ENCODE results near the gene TMEM11. TPM values are rescaled to one million over a fixed set of nuclear protein-coding genes. Genes with fewer than 3 reads are reported as not detected.

TMEM11 gene
- total and polyA plus RNA-seq, 2 of the 8 experiments (the other 6 are each of a cell fraction or from before 2014, with no cell fraction given): 33.3 to 90.4 TPM

DNA sequence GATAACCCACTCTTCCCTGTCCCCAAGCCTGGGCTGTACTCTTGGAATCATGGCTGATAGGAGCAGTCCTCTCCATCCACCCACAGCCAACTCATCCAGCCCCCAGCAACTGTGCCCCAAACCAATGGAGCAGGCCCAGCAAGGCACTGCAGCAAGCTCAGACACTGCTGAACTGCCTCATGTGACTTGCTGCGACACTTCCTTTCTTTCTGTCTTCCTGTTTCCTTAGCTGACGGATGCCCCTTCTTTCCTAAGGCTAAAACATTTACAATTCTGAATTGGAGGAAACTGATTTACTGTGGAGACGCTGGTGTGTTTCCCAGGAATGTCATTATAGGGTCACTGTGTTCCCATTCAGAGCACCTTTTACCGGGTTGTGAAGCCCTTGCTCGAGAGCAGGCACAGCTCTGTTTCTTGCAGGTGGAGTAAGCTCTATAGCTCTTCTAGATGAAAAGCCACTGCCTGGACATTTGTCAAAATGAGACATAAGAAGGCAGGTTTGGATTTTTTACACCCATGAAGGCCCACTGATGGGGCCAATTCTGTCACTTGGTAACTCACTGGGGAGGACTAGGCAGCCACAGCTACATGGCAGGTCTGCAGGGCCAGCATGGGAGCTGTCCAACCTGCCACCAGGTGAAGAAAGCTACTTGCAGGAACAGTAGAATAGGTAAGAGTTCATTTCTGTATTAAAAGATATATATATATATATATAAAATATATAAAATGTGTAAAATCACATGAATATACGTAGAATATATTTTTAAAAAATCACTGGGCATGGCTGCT lies 27.4 kb downstream of the TMEM11 start (continued):
- no peak for TF ChIP-seq NANOG (IDR thresholded peaks at IDR 0.05; ENCODE audit: insufficient read depth, low read depth, low read length, poor library complexity, severe bottlenecking)
- TF ChIP-seq KDM4A (IDR thresholded peaks at IDR 0.05; ENCODE audit: low read depth, low read length, severe bottlenecking): no peak
- no peak for TF ChIP-seq SIN3A (conservative IDR thresholded peaks at IDR 0.05 in 1 of 2, IDR thresholded peaks at IDR 0.05 in 1 of 2; ENCODE audit: low read depth in 1 of 2, low read length in 2 of 2)

All from H1 (cell line).